K562 (cell line): ENCODE results near the gene SCYGR2. TPM values are rescaled to one million over a fixed set of nuclear protein-coding genes. Genes with fewer than 3 reads are reported as not detected.

Source experiments
- ATAC-seq: fragments of 200-7000 bp; cut with Tn5 transposase; 3 replicates; pipeline ENCODE4 v1.9.1; 2020; ENCODE audit warnings: moderate library complexity
- BruUV-seq: library from RNA; stranded (reverse); fragments of 400-500 nt; replicated peaks from 2 replicates; lab custom pipeline; 2021; lab: Mats Ljungman, UMichigan
- CTCF ChIA-PET: fragments of 300-600 bp; formaldehyde crosslinking; extraction: SDS; loops from one replicate; lab custom pipeline; 2021; ENCODE audit warnings: low intra/inter-chr PET ratio; lab: Yijun Ruan, JAX
- POLR2A ChIA-PET: fragments of 300-600, 350-650 bp; sonication (Branson Sonifier 250); formaldehyde crosslinking; extraction: SDS; loops from one replicate; lab custom pipeline; 2021; ENCODE audit warnings: antibody characterized with exemption, inconsistent platforms; lab: Yijun Ruan, JAX
- DNase-seq, 4 experiments: peaks; one replicate each; pipeline versions ENCODE4 v3.0.0 to v3.0.0-alpha.2; 2011 to 2018; ENCODE audit warnings: low spot score in 3 of 4, mixed read lengths in 3 of 4; ENCODE audit errors: extremely low read depth in 1 of 4
- FAIRE-seq: peaks from 2 replicates; lab custom pipeline; 2011; peaks lifted over from hg19 to GRCh38; lab: Jason Lieb, UNC
- H2AFZ ChIP-seq: 2 replicates; pipeline ENCODE4 v1.6.0; 2011; ENCODE audit warnings: low read depth, low read length, control low read depth, inconsistent platforms
- H3K27ac ChIP-seq: fragments of 200-600 bp; 3 replicates; pipeline ENCODE4 v1.8.0; 2011; ENCODE audit warnings: low read depth, mild to moderate bottlenecking, control low read depth, inconsistent platforms, low read length, moderate library complexity, mixed read lengths; ENCODE audit errors: extremely low read depth
- H3K27me3 ChIP-seq, 2 experiments: fragments of 300-600 bp in 1 of 2; 2 replicates in 1 of 2; 3 replicates in 1 of 2; pipeline versions ENCODE4 v1.6.0 to v1.8.0; 2011; ENCODE audit warnings: inconsistent platforms in 2 of 2, low read length in 2 of 2, mild to moderate bottlenecking in 1 of 2, mixed read lengths in 1 of 2, moderate library complexity in 1 of 2; ENCODE audit not compliant: control insufficient read depth in 2 of 2, insufficient read depth in 2 of 2
- H3K36me3 ChIP-seq: fragments of 300-600 bp; 3 replicates; pipeline ENCODE4 v1.8.0; 2011; ENCODE audit warnings: mild to moderate bottlenecking, low read length, inconsistent platforms; ENCODE audit not compliant: control insufficient read depth, insufficient read depth
- H3K4me1 ChIP-seq, 2 experiments: fragments of 200-600 bp in 1 of 2; replicated peaks in 1 of 2; 2 replicates in 1 of 2; 3 replicates in 1 of 2; pipeline versions ENCODE4 v1.5.1 to v1.8.0; 2011; ENCODE audit warnings: inconsistent platforms in 2 of 2, low read length in 2 of 2, mild to moderate bottlenecking in 1 of 2, mixed read lengths in 1 of 2, moderate library complexity in 1 of 2; ENCODE audit not compliant: control insufficient read depth in 2 of 2, insufficient read depth in 2 of 2
- H3K4me2 ChIP-seq: 2 replicates; pipeline ENCODE4 v1.6.1; 2011; ENCODE audit warnings: low read length, control low read depth, inconsistent platforms, mixed read lengths; ENCODE audit not compliant: insufficient read depth
- H3K4me3 ChIP-seq: fragments of 200-600 bp; sonication (generic), shearing (Covaris generic); 2 replicates; pipeline ENCODE4 v1.5.1; 2016; ENCODE audit warnings: control low read depth, inconsistent platforms
- H3K79me2 ChIP-seq: fragments of 200-600 bp; 3 replicates; pipeline ENCODE4 v1.8.0; 2011; ENCODE audit warnings: low read length, inconsistent platforms; ENCODE audit not compliant: control insufficient read depth, insufficient read depth
- H3K9ac ChIP-seq, 2 experiments: 2 replicates each; pipeline versions ENCODE4 v1.6.0 to v1.6.1; 2011; ENCODE audit warnings: low read depth in 2 of 2, low read length in 2 of 2, control low read depth in 1 of 2, inconsistent platforms in 1 of 2, mild to moderate bottlenecking in 1 of 2, mixed read lengths in 1 of 2; ENCODE audit not compliant: insufficient read depth in 1 of 2
- H3K9me1 ChIP-seq: one replicate; pipeline ENCODE4 v1.6.0; 2011; ENCODE audit warnings: inconsistent platforms, mild to moderate bottlenecking, low read length, moderate library complexity; ENCODE audit not compliant: control insufficient read depth, insufficient read depth
- H3K9me3 ChIP-seq: replicated peaks from 2 replicates; pipeline ENCODE4 v1.5.1; 2011; ENCODE audit warnings: low read depth, low read length, inconsistent platforms; ENCODE audit not compliant: control insufficient read depth, insufficient read depth
- H4K20me1 ChIP-seq: replicated peaks from 2 replicates; pipeline ENCODE4 v1.6.1; 2011; ENCODE audit warnings: low read length, inconsistent platforms, mixed read lengths; ENCODE audit not compliant: control insufficient read depth, insufficient read depth
- CBX3 ChIP-seq, 2 experiments: IDR thresholded peaks; 1 replicate in 1 of 2; 2 replicates in 1 of 2; pipeline ENCODE4 v1.6.1; 2012; ENCODE audit warnings: inconsistent platforms in 2 of 2, low read length in 2 of 2, borderline replicate concordance in 1 of 2, control low read depth in 1 of 2
- CHD4 ChIP-seq: fragments of 200-600 bp; sonication (generic); IDR thresholded peaks from 3 replicates; pipeline ENCODE4 v1.6.1; 2012; ENCODE audit warnings: low read depth, mild to moderate bottlenecking, mixed read lengths, low read length, inconsistent platforms; ENCODE audit not compliant: insufficient read depth, insufficient replicate concordance, poor library complexity, severe bottlenecking
- KAT2B ChIP-seq: IDR thresholded peaks from one replicate; pipeline ENCODE4 v1.6.1; 2012; ENCODE audit warnings: low read depth, mild to moderate bottlenecking, control low read depth, inconsistent platforms, low read length, moderate library complexity
- MED1 ChIP-seq: sonication (generic); formaldehyde crosslinking; IDR thresholded peaks from 2 replicates; pipeline ENCODE4 v1.8.1; 2023; ENCODE audit warnings: missing genetic modification reagents, borderline replicate concordance
- NCOA6 ChIP-seq: fragments of 450-650 bp; IDR thresholded peaks from 2 replicates; pipeline ENCODE4 v1.6.1; 2017; ENCODE audit warnings: mild to moderate bottlenecking
- RBM39 ChIP-seq: fragments of 200-400 bp; formaldehyde crosslinking; optimal IDR thresholded peaks from 2 replicates; pipeline ENCODE3; 2018; ENCODE audit warnings: low read depth, low read length
- ZNF707 ChIP-seq: fragments of 250-450 bp; sonication (Bioruptor Pico); conservative IDR thresholded peaks from 2 replicates; pipeline ENCODE4 v1.8.0; 2022; ENCODE audit warnings: inconsistent platforms, mild to moderate bottlenecking, moderate library complexity
- WGBS: fragments of 100-300 bp; shearing (Covaris generic); methylation state at CpG from one replicate; pipeline ENCODE4 v1.1.6; 2016; ENCODE audit warnings: low coverage, mixed read lengths; ENCODE audit not compliant: insufficient coverage; ENCODE audit errors: missing lambda C conversion rate; 5-methylcytosine and 5-hydroxymethylcytosine counted together
- in situ Hi-C: fragments of 300-500 bp; cut with MboI; formaldehyde crosslinking; loops from 4 replicates; pipeline ENCODE4 v1.15.0; 2018; ENCODE audit warnings: inconsistent platforms, mixed read lengths
- intact Hi-C: fragments of 100-400 bp; cut with micrococcal nuclease; formaldehyde crosslinking; loops from 2 replicates; pipeline ENCODE4 v1.14.2; 2022
- polyA plus RNA-seq, 8 experiments: library from polyadenylated mRNA; depleted of rRNA in 4 of 8; stranded (reverse) in 5 of 8; unstranded in 3 of 8; fragments of >200 nt; fragmentation: Nextera tagmentation in 2 of 8; fragmentation: Illumina TruSeq in 1 of 8; extraction: Ambion mirVana in 2 of 8; extraction: Trizol in 1 of 8; gene quantifications; 2 replicates each; pipeline versions ENCODE4 v1.2.1 to v1.2.3, GENCODE V29; 2011 to 2014; ENCODE audit warnings: inconsistent platforms in 1 of 8, missing spikeins in 1 of 8
- total RNA-seq, 7 experiments: library from RNA; depleted of rRNA in 6 of 7; stranded (reverse); fragments of >200 nt in 6 of 7; fragmentation: Illumina TruSeq in 2 of 7; extraction: Trizol in 2 of 7; gene quantifications; 2 replicates each; pipeline versions ENCODE4 v1.2.1 to v1.2.3, GENCODE V29; 2011 to 2021; ENCODE audit warnings: low replicate concordance in 1 of 7

The SCYGR2 gene
- total and polyA plus RNA-seq, 9 of the 15 experiments (the other 6 are each of a cell fraction or from before 2014, with no cell fraction given): not detected

DNA sequence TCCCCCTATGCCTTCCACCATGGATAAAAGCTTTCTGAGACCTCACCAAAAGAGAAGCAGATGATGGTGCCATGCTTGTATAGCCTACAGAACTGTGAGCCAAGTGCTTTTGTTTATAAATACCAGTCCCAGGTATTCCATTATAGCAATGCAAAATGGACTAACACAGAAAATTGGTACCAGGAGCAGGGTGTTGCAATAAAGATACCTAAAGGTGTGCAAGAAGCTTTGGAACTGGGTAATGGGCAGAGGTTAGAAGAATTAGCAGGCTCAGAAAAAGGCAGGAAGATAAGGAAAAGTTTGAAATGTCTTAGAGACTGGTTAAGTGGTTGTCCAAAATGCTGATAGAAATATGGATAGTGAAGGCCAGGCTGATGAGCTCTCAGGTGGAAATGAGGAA lies 16.3 kb upstream of the SCYGR2 start:
- Histone ChIP-seq H3K79me2 (no peaks in the 10 kb centered on the region), H3K27ac (no peak overlapping the region), H3K4me1 (no peaks in the 10 kb centered on the region), H3K9me1 (no peaks in the 10 kb centered on the region), H3K4me3 (no peak overlapping the region), H2AFZ (no peak overlapping the region), H3K4me2 (no peak overlapping the region), H3K36me3 (no peaks in the 10 kb centered on the region), H3K27me3 (peaks cover 0 to 4% of the 10 kb centered on the region in 2 experiments; a peak in 1 of 5 replicates), H3K9me3 (no peaks in the 10 kb centered on the region), H4K20me1 (no peaks in the 10 kb centered on the region), H3K9ac (no peak overlapping the region)
- in situ Hi-C loops: no loop called here
- CTCF ChIA-PET: no interaction called here
- POLR2A ChIA-PET: no interaction called here
- peak; percentile 78; the same call in 1 of the 2 replicates for TF ChIP-seq ZNF707 (CRISPR knock-in tag)
- no peak for TF ChIP-seq CBX3 (IDR thresholded peaks at IDR 0.05; ENCODE audit: borderline replicate concordance in 1 of 2, low read length in 2 of 2)
- TF ChIP-seq KAT2B: no peak
- no peak for TF ChIP-seq RBM39
- no peak for TF ChIP-seq CHD4
- BruUV-seq: no TSS peak
- intact Hi-C loops: no loop called here
- no peak for DNase-seq
- no peak for ATAC-seq
- no peak for FAIRE-seq

DNA sequence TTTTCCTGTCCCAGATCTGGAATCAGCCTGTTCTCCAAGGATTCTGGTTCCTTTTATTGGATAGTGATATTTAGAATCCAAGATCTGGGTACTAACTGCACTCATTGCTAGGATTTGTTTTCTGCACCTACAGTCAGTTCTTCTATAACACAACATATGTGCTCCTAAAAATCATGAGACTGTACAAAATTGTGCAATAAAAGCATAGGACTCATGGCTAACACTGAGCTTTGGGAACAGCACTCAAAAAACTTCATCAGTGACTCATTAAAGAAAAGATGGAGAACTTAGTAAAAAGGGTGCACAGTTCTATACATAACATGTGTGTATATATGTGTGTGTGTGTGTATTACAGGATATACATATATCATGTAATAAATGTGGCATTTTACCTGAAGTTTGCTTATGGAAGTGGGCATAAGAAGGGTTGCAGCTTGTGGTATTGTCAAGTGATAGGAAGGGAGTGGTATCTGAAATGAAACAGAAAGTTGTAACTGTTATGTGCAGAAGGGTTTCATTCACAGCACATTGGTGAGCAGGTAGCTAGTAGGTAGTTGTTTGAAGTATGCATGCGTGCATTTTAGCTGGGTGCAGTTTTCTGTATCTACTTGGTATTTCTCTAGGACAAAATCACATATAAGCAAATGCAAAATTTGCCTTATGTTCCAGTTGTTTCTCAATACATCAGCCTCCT lies 5.9 kb upstream of the SCYGR2 start:
- ChIA-PET POLR2A (no interaction called here), CTCF (no interaction called here)
- Histone ChIP-seq H3K9ac (no peak overlapping the region), H3K4me2 (no peak overlapping the region), H3K4me1 (no peaks in the 10 kb centered on the region), H4K20me1 (no peaks in the 10 kb centered on the region), H3K27me3 (peaks cover 0 to 12% of the 10 kb centered on the region in 2 experiments; a peak in 2 of 5 replicates), H3K79me2 (no peaks in the 10 kb centered on the region), H3K27ac (no peak overlapping the region), H3K9me3 (no peaks in the 10 kb centered on the region), H2AFZ (no peak overlapping the region), H3K9me1 (no peaks in the 10 kb centered on the region), H3K4me3 (no peak overlapping the region), H3K36me3 (no peaks in the 10 kb centered on the region)
- WGBS: 0% methylated on average over 1 of the region's 1 CpG
- BruUV-seq: no TSS peak
- in situ Hi-C loops (no loop called here), intact Hi-C loops (no loop called here)
- ATAC-seq (no peak), DNase-seq (no peak), FAIRE-seq (no peak)
- no peak for TF ChIP-seq MED1 (CRISPR knock-in tag)
- TF ChIP-seq NCOA6: no peak
